MM.1S (cell line): ENCODE data around the gene RHOH.

ENCODE experiments used
- DNase-seq: peaks from one replicate; pipeline ENCODE4 v3.0.0-alpha.2; 2015
- H2AFZ ChIP-seq: fragments of 300-600 bp; sonication (generic); 2 replicates; pipeline ENCODE4 v1.6.0; 2016; ENCODE audit warnings: antibody characterized with exemption, low read length
- H3F3A ChIP-seq: fragments of 300-600 bp; sonication (generic); 2 replicates; pipeline ENCODE4 v1.6.1; 2016; ENCODE audit warnings: mild to moderate bottlenecking, antibody characterized with exemption, low read length, moderate library complexity, mixed read lengths; ENCODE audit not compliant: insufficient read depth
- H3K27ac ChIP-seq: fragments of 300-600 bp; sonication (generic); 2 replicates; pipeline ENCODE4 v1.5.1; 2016; ENCODE audit warnings: mild to moderate bottlenecking, low read length
- H3K27me3 ChIP-seq: fragments of 300-600 bp; sonication (generic); replicated peaks from 2 replicates; pipeline ENCODE4 v1.6.0; 2016; ENCODE audit warnings: low read length; ENCODE audit not compliant: insufficient read depth
- H3K36me3 ChIP-seq: fragments of 300-600 bp; sonication (generic); replicated peaks from 2 replicates; pipeline ENCODE4 v1.6.1; 2016; ENCODE audit warnings: mild to moderate bottlenecking, low read length, mixed read lengths; ENCODE audit not compliant: insufficient read depth
- H3K4me1 ChIP-seq: fragments of 300-600 bp; sonication (generic); 2 replicates; pipeline ENCODE4 v1.6.1; 2016; ENCODE audit warnings: low read length, mixed read lengths
- H3K4me2 ChIP-seq: fragments of 300-600 bp; sonication (generic); 2 replicates; pipeline ENCODE4 v1.6.0; 2016; ENCODE audit warnings: low read depth, low read length
- H3K4me3 ChIP-seq: fragments of 300-600 bp; sonication (generic); 2 replicates; pipeline ENCODE4 v1.5.1; 2016; ENCODE audit warnings: low read length, mixed read lengths
- H3K79me2 ChIP-seq: fragments of 300-600 bp; sonication (generic); 2 replicates; pipeline ENCODE4 v1.6.1; 2016; ENCODE audit warnings: mixed run types, low read length, mixed read lengths
- H3K9ac ChIP-seq: fragments of 300-600 bp; sonication (generic); 2 replicates; pipeline ENCODE4 v1.6.1; 2016; ENCODE audit warnings: low read length, mixed read lengths
- H3K9me2 ChIP-seq: fragments of 300-600 bp; sonication (generic); replicated peaks from 2 replicates; pipeline ENCODE4 v1.6.1; 2016; ENCODE audit warnings: mild to moderate bottlenecking, low read length, mixed read lengths; ENCODE audit not compliant: insufficient read depth
- H3K9me3 ChIP-seq: fragments of 300-600 bp; sonication (generic); replicated peaks from 2 replicates; pipeline ENCODE4 v1.6.1; 2016; ENCODE audit warnings: mild to moderate bottlenecking, low read length, mixed read lengths; ENCODE audit not compliant: insufficient read depth
- H4K20me1 ChIP-seq: fragments of 300-600 bp; sonication (generic); 2 replicates; pipeline ENCODE4 v1.6.1; 2016; ENCODE audit warnings: mild to moderate bottlenecking, low read length, moderate library complexity, mixed read lengths; ENCODE audit not compliant: insufficient read depth
- CTCF ChIP-seq: fragments of 300-600 bp; sonication (generic); IDR thresholded peaks from 2 replicates; pipeline ENCODE4 v1.5.1; 2016; ENCODE audit warnings: antibody characterized with exemption, low read length, mixed read lengths
- EZH2 ChIP-seq: fragments of 300-600 bp; sonication (generic); optimal IDR thresholded peaks from 2 replicates; pipeline ENCODE3; 2017; ENCODE audit warnings: low read depth, mild to moderate bottlenecking, antibody characterized with exemption, low read length, mixed read lengths
- EZH2phosphoT487 ChIP-seq: fragments of 300-600 bp; sonication (generic); IDR thresholded peaks from 2 replicates; pipeline ENCODE4 v1.6.1; 2018; ENCODE audit warnings: antibody characterized with exemption, low read length

Gene RHOH

GRCh38 chr4:40170588-40170987 lies 26.2 kb upstream of the RHOH start:
- no peak overlapping the region for H3K9ac ChIP-seq
- no peaks in the 10 kb centered on the region for H3F3A ChIP-seq
- H3K36me3 ChIP-seq: no peaks in the 10 kb centered on the region
- DNase-seq: no peak
- H3K4me1 ChIP-seq: peaks cover 9% of the 10 kb centered on the region
- no peaks in the 10 kb centered on the region for H3K9me2 ChIP-seq
- no peak overlapping the region for H3K27ac ChIP-seq
- no peak overlapping the region for H3K4me3 ChIP-seq
- H4K20me1 ChIP-seq: 0 out of 2 replicates have a peak, but pooled peaks cover 5% of the 10 kb centered on the region
- no peak overlapping the region for H3K4me2 ChIP-seq
- TF ChIP-seq EZH2: no peak
- no peak for TF ChIP-seq EZH2phosphoT487
- TF ChIP-seq CTCF: no peak
- H3K27me3 ChIP-seq: 0 out of 2 replicates have a peak, but pooled peaks cover 8% of the 10 kb centered on the region
- H3K9me3 ChIP-seq: no peaks in the 10 kb centered on the region
- no peaks in the 10 kb centered on the region for H3K79me2 ChIP-seq
- no peak overlapping the region for H2AFZ ChIP-seq

- Histone ChIP-seq H3K9me3 (no peaks in the 10 kb centered on the region), H3K4me2 (peak overlapping the region; percentile 18; the same call in 1 of the 2 replicates), H3K9me2 (no peaks in the 10 kb centered on the region)
Observed at GRCh38 chr4:40173470-40173875, 23.4 kb upstream of the RHOH start.

GRCh38 chr4:40176602-40177001 lies 20.2 kb upstream of the RHOH start:
- Histone ChIP-seq H3K4me3 (no peak overlapping the region), H2AFZ (no peak overlapping the region), H3K27me3 (0 out of 2 replicates have a peak, but pooled peaks cover 8% of the 10 kb centered on the region), H3K9me3 (no peaks in the 10 kb centered on the region), H3K4me1 (peaks cover 16% of the 10 kb centered on the region), H3K79me2 (no peaks in the 10 kb centered on the region), H3K27ac (no peak overlapping the region), H3K9ac (no peak overlapping the region), H4K20me1 (0 out of 2 replicates have a peak, but pooled peaks cover 5% of the 10 kb centered on the region), H3K9me2 (no peaks in the 10 kb centered on the region), H3K4me2 (no peak overlapping the region), H3K36me3 (no peaks in the 10 kb centered on the region), H3F3A (no peaks in the 10 kb centered on the region; the same call in 1 of the 2 replicates)
- TF ChIP-seq EZH2phosphoT487 (no peak), CTCF (no peak), EZH2 (no peak)
- no peak for DNase-seq

More at GRCh38 chr4:40173470-40173875, 23.4 kb upstream of the RHOH start:
- Histone ChIP-seq H3K4me3 (no peak overlapping the region), H3K79me2 (no peaks in the 10 kb centered on the region), H3K27ac (no peak overlapping the region), H4K20me1 (0 out of 2 replicates have a peak, but pooled peaks cover 5% of the 10 kb centered on the region), H2AFZ (no peak overlapping the region), H3K9ac (no peak overlapping the region), H3K36me3 (no peaks in the 10 kb centered on the region), H3K27me3 (0 out of 2 replicates have a peak, but pooled peaks cover 8% of the 10 kb centered on the region), H3K4me1 (peaks cover 12% of the 10 kb centered on the region), H3F3A (no peaks in the 10 kb centered on the region; the same call in 1 of the 2 replicates)
- TF ChIP-seq CTCF (no peak), EZH2phosphoT487 (no peak), EZH2 (no peak)
- peak; percentile 16 for DNase-seq
